GM18907 (cell line): ENCODE measurements around the gene PABPC1L.

ENCODE experiments used
- ATAC-seq: cut with Tn5 transposase; IDR thresholded peaks from one replicate; pipeline ENCODE4 v1.9.1; 2021; ENCODE audit warnings: mild to moderate bottlenecking, moderate library complexity; ENCODE audit not compliant: unreplicated experiment

Gene PABPC1L

GRCh38 chr20:44900231-44900854, 9.5 kb upstream of the PABPC1L start:
- no peak for ATAC-seq

DNA sequence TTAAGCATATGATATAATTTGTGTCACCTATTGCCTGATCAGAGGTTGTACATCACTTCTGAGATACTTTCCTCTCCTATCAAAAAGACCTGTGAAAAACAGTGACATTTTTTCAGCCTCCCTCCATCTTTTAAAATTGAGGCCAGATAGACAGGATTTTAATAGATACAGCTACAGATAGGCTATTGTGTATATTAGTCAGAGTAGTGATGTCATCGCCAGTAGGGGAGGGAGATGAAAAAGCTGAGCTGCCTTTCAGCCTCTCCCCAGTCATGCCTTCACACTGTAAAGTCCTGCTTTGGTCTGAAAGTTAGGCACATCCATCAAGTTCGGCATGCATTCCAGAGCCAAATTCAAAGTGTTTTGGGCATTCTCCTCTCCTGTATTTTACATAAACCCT, 7.9 kb upstream of the PABPC1L start:
- no peak for ATAC-seq

DNA sequence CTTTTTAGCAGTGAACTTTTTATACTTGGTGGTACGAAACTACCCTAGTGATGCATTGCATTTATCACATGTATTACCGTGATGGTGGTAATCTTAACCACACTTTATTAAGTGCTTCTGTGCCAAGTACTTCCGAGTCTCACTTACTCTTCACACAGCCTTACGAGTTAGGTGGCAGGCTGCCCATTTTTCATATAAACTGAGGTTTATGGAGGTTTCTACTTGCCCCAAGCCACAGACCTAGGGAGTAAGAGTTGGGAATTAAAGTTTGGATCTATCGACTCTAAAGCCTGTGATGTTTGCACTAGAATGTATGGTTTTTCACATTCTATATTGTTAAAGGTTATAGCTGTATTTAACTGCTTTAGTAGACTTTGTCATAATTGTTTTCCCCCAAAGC, 5.5 kb upstream of the PABPC1L start:
- ATAC-seq: no peak

GRCh38 chr20:44908987-44909871, 631 bp upstream of the PABPC1L start:
- ATAC-seq: no peak

GRCh38 chr20:44910690-44911262, 916 bp downstream of the PABPC1L start:
- no peak for ATAC-seq

DNA sequence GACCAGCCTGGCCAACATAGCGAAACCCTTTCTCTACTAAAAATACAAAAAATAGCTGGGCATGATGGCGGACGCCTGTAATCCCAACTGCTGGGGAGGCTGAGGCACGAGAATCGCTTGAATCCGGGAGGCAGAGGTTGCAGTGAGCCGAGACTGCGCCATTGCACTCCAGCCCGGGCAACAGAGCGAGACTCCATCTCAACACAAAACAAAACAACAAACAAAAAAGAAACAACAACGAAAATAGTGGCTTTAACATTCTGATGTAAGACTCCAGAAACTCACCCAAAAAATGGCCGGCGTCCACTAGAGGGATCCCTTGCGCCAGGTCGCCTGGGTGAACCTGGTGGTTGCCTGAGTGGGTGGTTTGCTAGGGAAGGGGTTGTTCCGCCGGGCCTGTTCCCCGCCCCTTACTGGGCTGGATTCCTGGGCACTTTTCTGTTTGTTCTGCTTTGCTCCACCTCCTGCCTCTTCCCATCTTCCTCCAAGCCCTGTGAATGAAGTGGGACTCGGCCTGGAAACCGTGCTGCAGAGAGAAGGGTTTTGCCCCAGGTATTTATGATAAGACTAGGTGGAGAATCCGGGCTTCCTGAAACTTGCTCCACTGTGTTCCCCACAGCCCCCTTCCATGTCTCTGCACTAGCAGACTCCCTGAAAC, 1.5 kb downstream of the PABPC1L start:
- ATAC-seq: no peak

DNA sequence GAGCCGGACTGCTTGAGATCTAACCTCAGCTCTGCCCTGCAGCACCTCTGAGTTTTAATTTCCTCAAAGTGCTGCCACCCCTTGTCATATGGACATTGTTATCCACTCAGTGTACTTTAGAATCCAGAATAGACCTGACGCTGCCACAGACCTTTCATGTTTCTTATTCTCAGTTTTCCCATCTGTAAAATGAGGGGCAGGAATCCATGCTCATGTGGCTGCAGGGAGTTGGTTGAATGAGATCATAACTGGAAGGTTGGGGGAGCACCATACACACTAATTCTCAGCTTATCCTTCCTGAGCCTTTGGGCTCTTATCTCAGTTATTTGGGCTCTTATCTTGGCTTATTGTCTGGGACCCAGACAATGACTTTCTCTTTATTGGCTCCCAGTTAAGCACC, 2.3 kb downstream of the PABPC1L start:
- no peak for ATAC-seq

- ATAC-seq: no peak
These were observed 5.1 kb downstream of the PABPC1L start for GRCh38 chr20:44914924-44915323.

DNA sequence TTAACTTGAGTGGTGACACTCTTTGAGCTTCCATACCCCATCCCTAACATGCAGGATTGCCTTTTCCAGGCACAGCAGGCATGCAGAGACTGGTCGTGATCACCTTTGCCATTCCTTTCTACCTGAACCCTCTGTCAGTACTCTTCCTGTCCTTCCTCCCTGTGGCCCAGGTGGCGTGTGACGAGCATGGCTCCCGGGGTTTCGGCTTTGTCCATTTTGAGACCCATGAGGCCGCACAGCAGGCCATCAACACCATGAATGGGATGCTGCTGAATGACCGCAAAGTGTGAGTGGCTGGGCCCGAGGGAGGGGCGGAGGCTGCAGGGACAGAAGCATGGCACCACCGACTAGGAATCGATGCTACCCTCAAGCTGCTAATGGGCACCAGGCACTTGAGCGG, 6.7 kb downstream of the PABPC1L start:
- no peak for ATAC-seq

DNA sequence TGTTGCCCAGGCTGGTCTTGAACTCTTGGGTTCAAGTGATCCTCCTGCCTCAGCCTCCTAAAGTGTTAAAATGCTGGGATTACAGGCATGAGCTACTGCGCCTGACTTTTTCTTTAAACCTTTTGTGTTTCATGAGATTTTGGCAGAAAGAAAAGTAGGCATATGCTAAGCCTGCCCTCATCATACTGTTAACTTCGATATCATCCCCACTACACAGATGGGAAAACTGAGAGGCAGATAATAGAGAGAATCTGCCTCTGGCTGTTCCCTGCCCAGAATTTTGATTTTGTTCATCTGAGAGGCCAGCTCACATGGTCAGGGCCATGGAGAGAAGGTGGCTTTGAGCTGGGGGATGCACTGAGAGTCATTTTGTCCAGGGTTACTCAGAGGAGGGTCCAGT, 7.5 kb downstream of the PABPC1L start:
- no peak for ATAC-seq

DNA sequence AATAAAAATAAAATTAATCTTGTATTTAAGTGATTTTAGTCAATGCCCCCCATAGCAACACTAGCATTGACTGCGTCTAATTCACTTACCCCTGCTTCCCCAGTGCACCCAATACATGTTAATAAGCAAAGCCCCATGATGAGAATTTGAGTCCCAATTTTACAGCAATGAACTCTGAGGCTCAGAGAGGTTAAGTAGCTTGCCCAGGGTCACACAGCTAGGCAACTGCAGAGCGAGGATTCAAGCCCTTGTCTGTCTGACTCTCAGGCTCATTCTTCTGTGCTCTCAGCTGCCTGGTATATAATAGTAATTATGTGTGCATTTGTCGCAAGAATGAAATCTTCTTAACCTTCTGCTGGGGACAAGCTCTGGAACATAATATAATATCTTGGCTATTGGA, 8.5 kb downstream of the PABPC1L start:
- ATAC-seq: no peak

DNA sequence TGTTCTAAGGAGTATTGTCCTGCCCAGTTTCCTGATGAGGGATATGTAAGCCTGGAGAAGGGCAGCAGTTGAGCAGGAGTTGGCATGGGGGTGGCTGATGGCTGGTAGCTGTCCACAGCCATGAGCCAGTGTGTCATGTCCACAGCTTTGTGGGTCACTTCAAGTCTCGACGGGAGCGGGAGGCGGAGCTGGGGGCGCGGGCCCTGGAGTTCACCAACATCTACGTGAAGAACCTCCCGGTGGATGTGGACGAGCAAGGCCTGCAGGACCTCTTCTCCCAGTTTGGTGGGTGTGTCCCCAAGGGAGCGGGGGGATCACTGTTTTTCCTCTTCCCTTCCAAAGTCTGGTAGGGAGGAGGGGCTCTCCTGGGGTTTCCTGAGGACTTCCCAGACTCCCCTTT, 8.9 kb downstream of the PABPC1L start:
- no peak for ATAC-seq

DNA sequence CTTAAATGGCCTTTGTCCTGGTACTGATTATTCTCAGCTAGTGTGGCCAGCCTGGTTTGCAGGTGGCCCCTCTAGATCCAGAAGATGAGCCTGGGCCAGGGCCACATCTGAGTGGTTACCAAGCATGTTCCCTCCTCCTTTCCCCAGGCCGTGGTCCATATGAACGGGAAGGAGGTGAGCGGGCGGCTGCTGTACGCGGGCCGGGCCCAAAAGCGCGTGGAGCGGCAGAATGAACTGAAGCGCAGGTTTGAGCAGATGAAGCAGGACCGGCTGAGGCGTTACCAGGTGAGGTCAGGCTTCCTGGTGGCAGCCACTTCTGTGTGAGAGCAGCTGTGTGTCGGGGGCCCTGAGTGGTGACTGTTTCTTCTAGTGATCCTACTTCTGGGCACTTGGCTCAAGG, 11.6 kb downstream of the PABPC1L start:
- ATAC-seq: no peak

DNA sequence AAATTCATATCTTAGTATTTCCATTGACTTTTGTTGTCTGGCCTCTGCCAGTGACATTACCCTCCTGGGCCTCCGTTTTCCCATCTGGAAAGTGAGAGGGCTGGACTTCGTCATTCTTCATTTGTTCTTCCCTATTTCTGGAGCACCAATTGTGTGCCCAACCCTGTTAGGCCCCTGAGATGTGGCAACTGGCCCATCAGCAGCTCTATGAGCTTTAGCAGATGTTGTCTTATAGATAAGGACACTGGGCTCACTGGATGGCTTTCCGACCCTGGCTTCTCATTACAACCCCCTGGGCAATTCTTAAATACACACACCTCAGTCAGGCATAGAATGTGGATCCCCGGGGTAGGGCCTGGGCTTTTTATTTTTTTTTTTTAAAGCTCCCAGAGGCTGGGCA, 14.7 kb downstream of the PABPC1L start:
- ATAC-seq: no peak

DNA sequence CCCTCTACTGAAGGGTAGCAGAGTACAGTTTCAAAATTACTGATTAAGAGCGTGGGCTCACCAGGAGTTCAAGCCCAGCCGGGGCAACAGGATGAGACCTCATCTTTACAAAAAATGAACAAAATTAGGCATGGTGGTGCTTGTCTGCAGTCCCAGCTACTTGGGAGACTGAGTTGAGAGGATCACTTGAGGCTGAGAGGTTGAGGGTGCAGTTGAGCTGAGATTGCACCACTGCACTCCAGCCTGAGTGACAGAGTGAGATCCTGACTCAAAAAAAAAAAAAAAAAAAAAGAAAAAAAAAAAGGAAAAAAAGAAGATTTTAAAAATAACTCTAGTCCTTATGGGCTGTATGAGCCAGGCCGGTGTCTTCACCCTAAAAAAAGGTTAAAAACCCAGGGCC, 18.7 kb downstream of the PABPC1L start:
- no peak for ATAC-seq

- ATAC-seq: no peak
These were observed 20.8 kb downstream of the PABPC1L start for GRCh38 chr20:44930517-44931168.

GRCh38 chr20:44931911-44932310, 22.1 kb downstream of the PABPC1L start:
- ATAC-seq: no peak

DNA sequence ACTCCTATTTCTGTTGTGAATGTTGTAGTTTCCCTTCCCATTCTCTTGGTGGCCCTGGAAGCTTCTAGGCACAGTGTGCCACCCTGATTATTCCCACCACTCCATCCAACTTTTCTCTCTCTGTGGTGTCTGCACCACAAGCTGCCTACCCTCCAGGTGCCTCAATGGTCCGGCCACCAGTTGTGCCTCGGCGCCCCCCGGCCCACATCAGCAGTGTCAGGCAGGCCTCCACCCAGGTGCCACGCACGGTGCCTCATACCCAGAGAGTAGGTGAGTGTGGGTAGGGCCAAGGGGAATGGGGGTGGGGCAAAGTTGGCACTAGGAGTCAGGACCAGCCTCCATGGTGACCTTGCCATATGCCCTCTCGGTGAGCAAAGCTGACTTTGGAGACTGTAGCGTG, 23.1 kb downstream of the PABPC1L start:
- ATAC-seq: no peak

DNA sequence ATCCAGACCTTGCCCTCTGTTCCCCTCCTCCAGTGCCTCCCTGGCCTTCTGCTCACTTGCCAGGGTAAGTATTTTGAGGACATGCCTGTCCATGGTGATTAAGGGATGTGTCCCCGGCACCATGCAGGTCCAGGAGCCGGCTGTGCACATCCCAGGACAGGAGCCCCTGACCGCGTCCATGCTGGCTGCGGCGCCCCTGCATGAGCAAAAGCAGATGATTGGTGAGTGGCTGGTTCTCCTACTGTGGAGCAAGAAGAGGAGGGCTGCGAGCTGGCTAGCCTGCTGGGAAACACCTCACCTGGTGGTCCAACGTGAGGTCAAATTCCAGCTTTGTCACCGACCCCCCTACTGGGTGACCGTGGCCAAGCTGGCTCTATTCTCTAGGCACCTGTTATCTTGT, 26.6 kb downstream of the PABPC1L start:
- no peak for ATAC-seq

- ATAC-seq: no peak
These were observed 28.8 kb downstream of the PABPC1L start for GRCh38 chr20:44938637-44939036.

DNA sequence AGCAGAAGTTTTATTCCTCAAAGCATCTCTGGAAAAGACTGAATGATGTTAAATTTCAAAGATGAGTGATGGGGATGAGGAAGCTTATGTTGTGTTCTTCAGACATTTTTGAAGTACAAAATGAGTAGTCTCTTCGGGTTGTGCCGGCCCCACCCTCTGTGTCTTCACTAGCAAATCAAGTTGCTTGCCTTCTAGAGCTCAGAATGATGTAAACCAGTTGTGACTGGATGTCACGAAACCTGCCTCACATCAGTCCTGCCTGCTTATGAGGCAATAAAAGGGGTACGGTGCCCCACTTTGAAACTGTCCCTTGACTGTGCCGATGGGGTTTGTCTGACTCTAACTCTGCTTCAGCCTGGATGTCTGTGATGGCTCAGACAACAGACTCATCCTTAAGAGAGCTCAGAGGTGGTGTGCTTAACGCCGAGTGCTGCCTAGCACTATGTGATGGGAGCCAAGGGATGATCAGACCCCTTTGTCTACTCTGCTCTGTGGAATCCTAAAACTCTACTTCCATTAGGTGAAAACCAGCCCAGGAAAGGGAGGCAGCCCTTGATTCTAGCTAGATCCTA, 31.3 kb downstream of the PABPC1L start:
- ATAC-seq: no peak
